Osteoblast (primary cell): Measurements from ENCODE around the gene DDX51. TPM values are rescaled to one million over a fixed set of nuclear protein-coding genes. Genes with fewer than 3 reads are reported as not detected.

Experiments used
- DNase-seq: peaks from one replicate; pipeline ENCODE4 v3.0.0; 2011; ENCODE audit warnings: low spot score, mixed read lengths; ENCODE audit not compliant: insufficient read length; ENCODE audit errors: missing footprints
- H2AFZ ChIP-seq: 2 replicates; pipeline ENCODE4 v1.6.0; 2011; ENCODE audit warnings: mild to moderate bottlenecking, low read length
- H3K27ac ChIP-seq: 2 replicates; pipeline ENCODE4 v1.5.1; 2011; ENCODE audit warnings: mild to moderate bottlenecking, low read depth, low read length, moderate library complexity
- H3K27me3 ChIP-seq: 2 replicates; pipeline ENCODE4 v1.6.0; 2012; ENCODE audit warnings: mild to moderate bottlenecking, control low read depth, inconsistent platforms, low read length, moderate library complexity; ENCODE audit not compliant: insufficient read depth
- H3K36me3 ChIP-seq: 2 replicates; pipeline ENCODE4 v1.5.1; 2011; ENCODE audit warnings: mild to moderate bottlenecking, low read length, control low read depth, moderate library complexity; ENCODE audit not compliant: insufficient read depth
- H3K4me1 ChIP-seq: 2 replicates; pipeline ENCODE4 v1.5.1; 2011; ENCODE audit warnings: mild to moderate bottlenecking, low read length, control low read depth, moderate library complexity; ENCODE audit not compliant: insufficient read depth
- H3K4me2 ChIP-seq: 2 replicates; pipeline ENCODE4 v1.6.0; 2011; ENCODE audit warnings: mild to moderate bottlenecking, low read length; ENCODE audit not compliant: insufficient read depth
- H3K4me3 ChIP-seq: fragments of 200-600 bp; sonication (generic); 3 replicates; pipeline ENCODE4 v1.5.1; 2012; ENCODE audit warnings: mild to moderate bottlenecking, low read length, inconsistent platforms; ENCODE audit not compliant: insufficient read depth
- H3K79me2 ChIP-seq: 2 replicates; pipeline ENCODE4 v1.6.0; 2012; ENCODE audit warnings: mild to moderate bottlenecking, low read length, control low read depth, inconsistent platforms; ENCODE audit not compliant: insufficient read depth
- H3K9me3 ChIP-seq: 2 replicates; pipeline ENCODE4 v1.5.1; 2011; ENCODE audit warnings: low read depth, low read length, control low read depth
- H4K20me1 ChIP-seq: 2 replicates; pipeline ENCODE4 v1.6.0; 2012; ENCODE audit warnings: mild to moderate bottlenecking, low read length, control low read depth; ENCODE audit not compliant: insufficient read depth
- CTCF ChIP-seq: IDR thresholded peaks from 2 replicates; pipeline ENCODE4 v1.5.1; 2011; ENCODE audit warnings: mild to moderate bottlenecking, low read depth, low read length, moderate library complexity; ENCODE audit errors: extremely low read depth
- total RNA-seq: library from RNA; depleted of rRNA; stranded (reverse); fragments of >200 nt; gene quantifications from 2 replicates; pipeline ENCODE4 v1.2.3, GENCODE V29; 2012

The DDX51 gene
- total RNA-seq, 1 donor = 6.2 TPM

- no peak overlapping the region for H3K4me3 ChIP-seq
- H3K27me3 ChIP-seq = no peaks in the 10 kb centered on the region
- H3K4me2 ChIP-seq = no peak overlapping the region
- no peak overlapping the region for H3K27ac ChIP-seq
- H3K36me3 ChIP-seq = peaks cover 13% of the 10 kb centered on the region
- H2AFZ ChIP-seq = no peak overlapping the region
- H3K9me3 ChIP-seq = no peaks in the 10 kb centered on the region
- DNase-seq = no peak
- no peaks in the 10 kb centered on the region for H4K20me1 ChIP-seq
- TF ChIP-seq CTCF = no peak
- H3K4me1 ChIP-seq = peaks cover 14% of the 10 kb centered on the region
- no peaks in the 10 kb centered on the region for H3K79me2 ChIP-seq
Measured at GRCh38 chr12:132161036-132161781, 17.1 kb upstream of the DDX51 start.

- no peak for DNase-seq
- Histone ChIP-seq H3K27ac (no peak overlapping the region), H3K4me2 (no peak overlapping the region), H3K4me1 (peaks cover 14% of the 10 kb centered on the region), H4K20me1 (no peaks in the 10 kb centered on the region), H3K4me3 (no peak overlapping the region), H3K79me2 (no peaks in the 10 kb centered on the region), H2AFZ (no peak overlapping the region), H3K27me3 (no peaks in the 10 kb centered on the region), H3K36me3 (peaks cover 15% of the 10 kb centered on the region), H3K9me3 (no peaks in the 10 kb centered on the region)
- TF ChIP-seq CTCF = no peak
Measured at GRCh38 chr12:132160601-132161035, 16.5 kb upstream of the DDX51 start.

- H3K27me3 ChIP-seq = no peaks in the 10 kb centered on the region
Measured at GRCh38 chr12:132160016-132160415, 15.9 kb upstream of the DDX51 start.

More at GRCh38 chr12:132160016-132160415, 15.9 kb upstream of the DDX51 start:
- H4K20me1 ChIP-seq = no peaks in the 10 kb centered on the region
- no peak for DNase-seq
- no peaks in the 10 kb centered on the region for H3K9me3 ChIP-seq
- no peak overlapping the region for H3K4me2 ChIP-seq
- H3K4me1 ChIP-seq = peaks cover 14% of the 10 kb centered on the region
- H3K27ac ChIP-seq = no peak overlapping the region
- H3K36me3 ChIP-seq = peaks cover 15% of the 10 kb centered on the region
- H3K79me2 ChIP-seq = no peaks in the 10 kb centered on the region
- no peak for TF ChIP-seq CTCF
- H2AFZ ChIP-seq = no peak overlapping the region
- H3K4me3 ChIP-seq = no peak overlapping the region
